ENCODE results near the gene CARD10. TPM values are rescaled to one million over a fixed set of nuclear protein-coding genes. Genes with fewer than 3 reads are reported as not detected.

CARD10 gene
- total and polyA plus RNA-seq, 4 donors, result 6.8 to 16.3 (median 10.2) TPM

GRCh38 chr22:37464181-37464580 is 55.0 kb downstream of the CARD10 start:
- no peak overlapping the region for H3K9ac ChIP-seq (ENCODE audit: insufficient read depth in 1 of 2, low read length in 2 of 2)
- no peaks in the 10 kb centered on the region for H3K27me3 ChIP-seq (ENCODE audit: control insufficient read depth in 3 of 3, insufficient read depth in 3 of 3, low read length in 2 of 3)
- peaks cover 0 to 6% (median 0%) of the 10 kb centered on the region in 4 donors for H3K36me3 ChIP-seq (ENCODE audit: control insufficient read depth in 4 of 4, insufficient read depth in 4 of 4, low read length in 4 of 4)
- 33 to 35% methylated on average over 4 of the region's 4 CpGs for WGBS, 2 donors
- H3K4me1 ChIP-seq (ENCODE audit: control insufficient read depth in 5 of 5, insufficient read depth in 5 of 5, low read length in 5 of 5), result peaks cover 0 to 2% (median 0%) of the 10 kb centered on the region in 5 donors
- peak in 2 of 3 donors; percentile 25 to 37 for DNase-seq
- no peak overlapping the region for H3K27ac ChIP-seq (ENCODE audit: low read depth in 1 of 2, low read length in 1 of 2)
- no peak for ATAC-seq (ENCODE audit: insufficient read depth, low FRiP score)
- no peaks in the 10 kb centered on the region for H3K9me3 ChIP-seq (ENCODE audit: control insufficient read depth in 4 of 4, insufficient read depth in 3 of 4, low read length in 3 of 4)
- TF ChIP-seq CTCF (IDR thresholded peaks at IDR 0.05; ENCODE audit: control extremely low read depth, extremely low read depth), result no peak
- H3K4me3 ChIP-seq, result no peak overlapping the region

- 27 to 32% methylated on average over 5 of the region's 5 CpGs for WGBS, 2 donors
- DNase-seq, result peak; percentile 40 to 74 (median 53)
- ATAC-seq (ENCODE audit: insufficient read depth, low FRiP score), result no peak
- H3K4me3 ChIP-seq, result no peak overlapping the region
- peaks cover 0 to 4% (median 0%) of the 10 kb centered on the region in 4 donors for H3K36me3 ChIP-seq (ENCODE audit: control insufficient read depth in 4 of 4, insufficient read depth in 4 of 4, low read length in 4 of 4)
- no peak for TF ChIP-seq CTCF (IDR thresholded peaks at IDR 0.05; ENCODE audit: control extremely low read depth, extremely low read depth)
- H3K9me3 ChIP-seq (ENCODE audit: control insufficient read depth in 4 of 4, insufficient read depth in 3 of 4, low read length in 3 of 4), result no peaks in the 10 kb centered on the region
- no peaks in the 10 kb centered on the region for H3K27me3 ChIP-seq (ENCODE audit: control insufficient read depth in 3 of 3, insufficient read depth in 3 of 3, low read length in 2 of 3)
- peaks cover 0 to 2% (median 0%) of the 10 kb centered on the region in 5 donors for H3K4me1 ChIP-seq (ENCODE audit: control insufficient read depth in 5 of 5, insufficient read depth in 5 of 5, low read length in 5 of 5)
- no peak overlapping the region for H3K27ac ChIP-seq (ENCODE audit: low read depth in 1 of 2, low read length in 1 of 2)
- no peak overlapping the region for H3K9ac ChIP-seq (ENCODE audit: insufficient read depth in 1 of 2, low read length in 2 of 2)
Measured at GRCh38 chr22:37462983-37463382, 56.2 kb downstream of the CARD10 start.

- WGBS, 2 donors, result 72 to 88% methylated on average over 5 of the region's 5 CpGs
- H3K9me3 ChIP-seq (ENCODE audit: control insufficient read depth in 4 of 4, insufficient read depth in 3 of 4, low read length in 3 of 4), result no peaks in the 10 kb centered on the region
- no peak for DNase-seq
- no peak for ATAC-seq (ENCODE audit: insufficient read depth, low FRiP score)
- H3K27ac ChIP-seq (ENCODE audit: low read depth in 1 of 2, low read length in 1 of 2), result no peak overlapping the region
- peaks cover 0 to 2% (median 0%) of the 10 kb centered on the region in 4 donors for H3K36me3 ChIP-seq (ENCODE audit: control insufficient read depth in 4 of 4, insufficient read depth in 4 of 4, low read length in 4 of 4)
- no peak overlapping the region for H3K9ac ChIP-seq (ENCODE audit: insufficient read depth in 1 of 2, low read length in 2 of 2)
- TF ChIP-seq CTCF (IDR thresholded peaks at IDR 0.05; ENCODE audit: control extremely low read depth, extremely low read depth), result no peak
- H3K4me3 ChIP-seq, result no peak overlapping the region
- H3K4me1 ChIP-seq (ENCODE audit: control insufficient read depth in 5 of 5, insufficient read depth in 5 of 5, low read length in 5 of 5), result peaks cover 0 to 2% (median 0%) of the 10 kb centered on the region in 5 donors
- H3K27me3 ChIP-seq (ENCODE audit: control insufficient read depth in 3 of 3, insufficient read depth in 3 of 3, low read length in 2 of 3), result no peaks in the 10 kb centered on the region
Measured at GRCh38 chr22:37462436-37462835, 56.8 kb downstream of the CARD10 start.

GRCh38 chr22:37461961-37462360 is 57.3 kb downstream of the CARD10 start:
- no peaks in the 10 kb centered on the region for H3K27me3 ChIP-seq (ENCODE audit: control insufficient read depth in 3 of 3, insufficient read depth in 3 of 3, low read length in 2 of 3)
- WGBS, 2 donors, result 44 to 54% methylated on average over 6 of the region's 6 CpGs
- H3K27ac ChIP-seq (ENCODE audit: low read depth in 1 of 2, low read length in 1 of 2), result no peak overlapping the region
- no peak overlapping the region for H3K9ac ChIP-seq (ENCODE audit: insufficient read depth in 1 of 2, low read length in 2 of 2)
- H3K4me1 ChIP-seq (ENCODE audit: control insufficient read depth in 5 of 5, insufficient read depth in 5 of 5, low read length in 5 of 5), result peaks cover 0 to 2% (median 0%) of the 10 kb centered on the region in 5 donors
- DNase-seq, result no peak
- peaks cover 0 to 2% (median 0%) of the 10 kb centered on the region in 4 donors for H3K36me3 ChIP-seq (ENCODE audit: control insufficient read depth in 4 of 4, insufficient read depth in 4 of 4, low read length in 4 of 4)
- ATAC-seq (ENCODE audit: insufficient read depth, low FRiP score), result no peak
- H3K9me3 ChIP-seq (ENCODE audit: control insufficient read depth in 4 of 4, insufficient read depth in 3 of 4, low read length in 3 of 4), result no peaks in the 10 kb centered on the region
- no peak overlapping the region for H3K4me3 ChIP-seq
- no peak for TF ChIP-seq CTCF (IDR thresholded peaks at IDR 0.05; ENCODE audit: control extremely low read depth, extremely low read depth)

Measured in lung (tissue), 12 donors.